Erythroblast (primary cell): Measurements from ENCODE around the gene PARP1.
"Not testable (repeated sequence)": the region's sequence is repeated elsewhere in the genome, so short reads cannot be mapped to it uniquely, and the experiment has no call there.

Experiments
- GATA1 ChIP-seq: IDR thresholded peaks from 2 replicates; pipeline ENCODE4 v1.6.1; 2011; ENCODE audit warnings: low read depth, mild to moderate bottlenecking, control low read depth, low read length, moderate library complexity
- POLR2A ChIP-seq: IDR thresholded peaks from 2 replicates; pipeline ENCODE4 v1.6.1; 2011; ENCODE audit warnings: mild to moderate bottlenecking, low read length

DNA sequence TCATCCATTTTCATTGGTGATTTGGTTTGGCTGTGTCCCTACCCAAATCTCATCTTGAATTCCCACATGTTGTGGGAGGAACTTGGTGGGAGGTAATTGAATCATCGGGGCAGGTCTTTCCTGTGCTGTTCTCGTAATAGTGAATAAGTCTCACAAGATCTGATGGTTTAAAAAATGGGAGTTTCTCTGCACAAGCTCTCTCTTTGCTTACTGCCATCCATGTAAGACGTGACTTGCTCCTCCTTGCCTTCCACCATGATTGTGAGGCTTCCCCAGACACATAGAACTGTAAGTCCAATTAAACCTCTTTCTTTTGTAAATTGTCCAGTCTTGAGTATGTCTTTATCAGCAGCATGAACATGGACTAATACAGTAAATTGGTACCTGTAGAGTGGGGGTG lies 67.8 kb downstream of the PARP1 start:
- not testable (repeated sequence) for TF ChIP-seq POLR2A, GATA1
